WTC11 (cell line): ENCODE data around the gene DLX1. TPM values are rescaled to one million over a fixed set of nuclear protein-coding genes. Genes with fewer than 3 reads are reported as not detected.

Experiments used
- ATAC-seq: fragments of 200-7000 bp; cut with Tn5 transposase; 2 replicates; pipeline ENCODE4 v1.10.0; 2021; ENCODE audit warnings: mild to moderate bottlenecking, moderate library complexity
- CTCF ChIA-PET: fragments of 300-600 bp; sonication (Branson Sonifier 250); formaldehyde crosslinking; loops from one replicate; lab custom pipeline; 2021; ENCODE audit warnings: antibody characterized with exemption; lab: Charles Lee
- POLR2A ChIA-PET: fragments of 350-600 bp; sonication (Branson Sonifier 250); formaldehyde crosslinking; loops from one replicate; lab custom pipeline; 2021; ENCODE audit warnings: antibody characterized with exemption; lab: Charles Lee
- DNase-seq: peaks from one replicate; pipeline ENCODE4 v3.0.0; 2021; ENCODE audit warnings: low spot score
- H3K27ac Mint-ChIP-seq: 2 replicates; pipeline ENCODE4 v1.8.0; 2021; ENCODE audit warnings: mixed read lengths
- H3K27me3 Mint-ChIP-seq: 2 replicates; pipeline ENCODE4 v1.8.0; 2021; ENCODE audit warnings: low read depth, mild to moderate bottlenecking, moderate library complexity, mixed read lengths
- H3K36me3 Mint-ChIP-seq: 2 replicates; pipeline ENCODE4 v1.8.0; 2021; ENCODE audit warnings: mixed read lengths
- H3K4me1 Mint-ChIP-seq: 2 replicates; pipeline ENCODE4 v1.8.0; 2022; ENCODE audit warnings: mixed read lengths
- H3K4me3 Mint-ChIP-seq: 2 replicates; pipeline ENCODE4 v1.8.0; 2021; ENCODE audit warnings: mild to moderate bottlenecking, moderate library complexity, mixed read lengths
- H3K9me3 Mint-ChIP-seq: 2 replicates; pipeline ENCODE4 v1.8.0; 2021; ENCODE audit warnings: mixed read lengths
- ATF6 ChIP-seq: sonication (generic); formaldehyde crosslinking; IDR thresholded peaks from 2 replicates; pipeline ENCODE4 v1.8.1; 2023; ENCODE audit warnings: mild to moderate bottlenecking, missing genetic modification reagents
- ERG ChIP-seq: fragments of 250-450 bp; sonication (Bioruptor Pico); IDR thresholded peaks from 2 replicates; pipeline ENCODE4 v1.8.0; 2021; ENCODE audit warnings: mild to moderate bottlenecking
- FOXP4 ChIP-seq: sonication (generic); formaldehyde crosslinking; IDR thresholded peaks from 2 replicates; pipeline ENCODE4 v1.8.0; 2022; ENCODE audit warnings: mild to moderate bottlenecking, missing genetic modification reagents
- GTF2I ChIP-seq: fragments of 250-450 bp; sonication (Bioruptor Pico); conservative IDR thresholded peaks from 2 replicates; pipeline ENCODE4 v1.4.0; 2021; ENCODE audit warnings: mild to moderate bottlenecking
- HMGA2 ChIP-seq: fragments of 250-450 bp; sonication (Bioruptor Pico); IDR thresholded peaks from 2 replicates; pipeline ENCODE4 v1.4.0; 2021; ENCODE audit warnings: mild to moderate bottlenecking, moderate library complexity
- IRF2 ChIP-seq: sonication (generic); formaldehyde crosslinking; IDR thresholded peaks from 2 replicates; pipeline ENCODE4 v1.8.0; 2022; ENCODE audit warnings: low read depth, missing genetic modification reagents, borderline replicate concordance
- JUN ChIP-seq: sonication (generic); formaldehyde crosslinking; IDR thresholded peaks from 2 replicates; pipeline ENCODE4 v1.8.0; 2023; ENCODE audit warnings: mild to moderate bottlenecking, missing genetic modification reagents
- PRDM15 ChIP-seq: sonication (generic); formaldehyde crosslinking; IDR thresholded peaks from 2 replicates; pipeline ENCODE4 v1.8.0; 2022; ENCODE audit warnings: missing genetic modification reagents
- TEAD1 ChIP-seq: sonication (generic); formaldehyde crosslinking; IDR thresholded peaks from 2 replicates; pipeline ENCODE4 v1.8.0; 2022; ENCODE audit warnings: mild to moderate bottlenecking, missing genetic modification reagents
- TEAD4 ChIP-seq: sonication (generic); formaldehyde crosslinking; IDR thresholded peaks from 2 replicates; pipeline ENCODE4 v1.8.0; 2022; ENCODE audit warnings: mild to moderate bottlenecking, missing genetic modification reagents
- ZNF138 ChIP-seq: sonication (generic); formaldehyde crosslinking; conservative IDR thresholded peaks from 2 replicates; pipeline ENCODE4 v1.8.1; 2022; ENCODE audit warnings: mild to moderate bottlenecking, moderate library complexity, missing genetic modification reagents
- total RNA-seq: library from RNA; stranded (reverse); gene quantifications from 3 replicates; pipeline ENCODE4 v1.2.3, GENCODE V29; 2021

DLX1 gene
- total RNA-seq, 1 experiment from 2014 or later = not detected

GRCh38 chr2:172087207-172087779 lies 2.0 kb downstream of the DLX1 start:
- peak; percentile 47 for DNase-seq
- Mint-ChIP-seq H3K4me1 (peaks cover 76% of the 10 kb centered on the region), H3K27ac (no peak overlapping the region), H3K4me3 (peak overlapping the region; percentile 87)
- TF ChIP-seq PRDM15 (CRISPR knock-in tag) = peak; percentile 31; the same call in 1 of the 2 replicates
- no peak for TF ChIP-seq IRF2
- TF ChIP-seq, all 79 proteins: peak for 1
- ChIA-PET POLR2A (interaction anchor here (0.7 to 1.6 kb wide), 3 partner anchors 9 to 16 kb away, joined by 3 to 6 read pairs (median 3); partner anchors contain the start of gene DLX2), CTCF (interaction anchor here (0.9 to 7.6 kb wide), 9 partner anchors 9 to 277 kb away, joined by 3 to 123 read pairs (median 5); partner anchors contain the start of gene DLX2)
- ATAC-seq = peak; percentile 1
- no peaks in the 10 kb centered on the region for H3K36me3 Mint-ChIP-seq
- no peaks in the 10 kb centered on the region for H3K9me3 Mint-ChIP-seq
- H3K27me3 Mint-ChIP-seq = peaks cover 100% of the 10 kb centered on the region

- H3K4me3 Mint-ChIP-seq = peak overlapping the region; percentile 87
- CTCF ChIA-PET = interaction anchor here (0.9 to 7.6 kb wide), 6 partner anchors 8 to 39 kb away, joined by 3 to 123 read pairs (median 9); partner anchors contain the start of gene DLX2
- no peaks in the 10 kb centered on the region for H3K9me3 Mint-ChIP-seq
- H3K27me3 Mint-ChIP-seq = peaks cover 100% of the 10 kb centered on the region
- no peak overlapping the region for H3K27ac Mint-ChIP-seq
- ATAC-seq = no peak
- no peak for DNase-seq
- POLR2A ChIA-PET = no interaction called here
- peaks cover 76% of the 10 kb centered on the region for H3K4me1 Mint-ChIP-seq
- TF ChIP-seq ERG = no peak
- no peak for TF ChIP-seq TEAD1 (CRISPR knock-in tag)
- TF ChIP-seq ZNF138 (CRISPR knock-in tag) = no peak
- no peak for TF ChIP-seq IRF2
- TF ChIP-seq ATF6 (CRISPR knock-in tag) = no peak
- no peak for TF ChIP-seq HMGA2 (CRISPR knock-in tag)
- TF ChIP-seq GTF2I = no peak
- TF ChIP-seq FOXP4 = no peak
- TF ChIP-seq, all 79 proteins: peak for 0
- no peaks in the 10 kb centered on the region for H3K36me3 Mint-ChIP-seq
These were observed 2.5 kb downstream of the DLX1 start for GRCh38 chr2:172087780-172088244.

- TF ChIP-seq PRDM15 (CRISPR knock-in tag) (0 out of 2 replicates have a peak, but pooled peaks have one; percentile 38), TEAD4 (no peak), JUN (CRISPR knock-in tag) (no peak)
- DNase-seq (peak; percentile 54), ATAC-seq (no peak)
- H3K27me3 Mint-ChIP-seq = peaks cover 100% of the 10 kb centered on the region
- no peak overlapping the region for H3K27ac Mint-ChIP-seq
- H3K4me3 Mint-ChIP-seq = peak overlapping the region; percentile 87
- CTCF ChIA-PET = interaction anchor here (0.9 to 7.6 kb wide), 4 partner anchors 8 to 39 kb away, joined by 3 to 123 read pairs (median 21); partner anchors contain the start of gene DLX2
- POLR2A ChIA-PET = no interaction called here
- H3K9me3 Mint-ChIP-seq = no peaks in the 10 kb centered on the region
- H3K4me1 Mint-ChIP-seq = peaks cover 76% of the 10 kb centered on the region
- no peaks in the 10 kb centered on the region for H3K36me3 Mint-ChIP-seq
These were observed 3.1 kb downstream of the DLX1 start for GRCh38 chr2:172088245-172089004.
